ENCODE results near the gene AFTPH.

Gene AFTPH

DNA sequence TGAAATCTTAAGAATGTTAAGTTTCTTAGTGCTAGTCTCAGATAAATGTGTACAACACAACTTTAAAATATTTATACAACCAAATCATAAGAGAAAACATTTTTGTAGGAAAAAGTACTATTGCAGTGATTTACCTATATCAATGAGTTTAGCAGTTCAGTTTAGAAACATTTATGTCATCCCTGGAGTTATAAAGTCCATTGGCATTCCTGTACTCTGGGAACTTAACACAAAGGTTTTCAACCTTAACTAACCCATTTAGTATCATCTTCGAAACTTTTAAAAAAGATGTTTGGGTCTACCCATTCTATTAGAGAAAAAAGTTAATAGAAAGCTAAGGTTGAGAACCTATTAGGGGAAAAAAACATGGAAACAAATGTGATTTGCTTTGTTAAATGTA, 10.9 kb downstream of the AFTPH start:
- Mint-ChIP-seq H3K36me3 (ENCODE audit: insufficient read depth) (peaks cover 5% of the 10 kb centered on the region), H3K4me1 (ENCODE audit: low read depth in 2 of 2) (peaks cover 26 to 60% of the 10 kb centered on the region in 2 donors), H3K4me3 (no peak overlapping the region), H3K27ac (no peak overlapping the region), H3K9me3 (no peaks in the 10 kb centered on the region), H3K27me3 (no peaks in the 10 kb centered on the region)
- no peak for DNase-seq
- ATAC-seq (replicated peaks) = no peak

DNA sequence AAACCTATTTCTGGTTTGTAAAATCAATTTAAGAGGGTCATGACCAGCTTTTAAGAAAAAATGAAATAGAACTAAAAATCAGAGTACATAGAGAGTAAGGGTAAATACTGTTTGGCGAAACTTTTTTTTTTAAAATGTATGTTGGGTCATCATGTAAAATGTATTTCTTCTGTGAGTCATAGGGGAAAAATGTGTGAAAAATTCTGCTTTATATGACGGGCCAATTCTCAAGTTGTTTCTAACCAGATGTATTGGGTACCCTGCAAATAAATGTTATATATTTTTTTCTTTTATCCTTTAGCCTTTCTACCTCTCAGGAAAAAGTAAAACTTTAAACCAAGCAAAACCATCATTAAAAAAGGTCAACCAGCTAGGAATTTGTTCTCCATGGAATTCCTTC, 13.9 kb downstream of the AFTPH start:
- no peak for ATAC-seq (replicated peaks)

DNA sequence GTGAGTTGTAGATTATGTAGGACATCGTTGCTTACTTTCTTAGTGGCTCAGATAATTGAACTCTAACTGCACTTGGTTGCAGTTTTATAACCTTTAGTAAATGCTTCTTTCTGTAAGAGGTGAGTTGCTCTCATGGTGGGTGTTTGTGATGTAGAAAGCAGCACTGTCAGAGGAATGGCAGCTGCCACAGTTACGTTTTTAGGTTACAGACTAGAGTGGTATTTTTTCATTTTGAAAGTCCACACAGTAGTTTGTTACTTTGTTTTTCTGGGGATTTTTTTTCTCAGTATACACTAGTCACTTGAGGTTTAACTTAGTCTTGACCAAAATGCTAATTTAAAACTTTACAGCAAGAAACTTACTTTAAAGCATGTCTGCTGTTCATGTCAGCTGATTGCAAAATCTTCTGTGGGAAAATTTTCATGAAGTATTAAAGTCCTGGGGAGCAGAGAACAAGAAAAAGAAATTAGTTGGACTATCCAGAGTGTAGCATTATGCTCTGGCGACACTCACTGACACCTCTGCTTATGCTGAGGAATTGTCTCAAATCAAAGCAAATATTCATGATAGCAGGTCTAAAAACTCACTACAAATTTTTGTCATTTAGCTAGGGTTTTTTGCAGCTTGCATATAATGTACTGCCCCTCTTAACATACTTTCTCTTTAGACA, 14.8 kb downstream of the AFTPH start:
- DNase-seq = no peak
- Mint-ChIP-seq H3K4me3 (no peak overlapping the region), H3K27ac (no peak overlapping the region), H3K9me3 (no peaks in the 10 kb centered on the region), H3K36me3 (ENCODE audit: insufficient read depth) (peaks cover 3% of the 10 kb centered on the region), H3K4me1 (ENCODE audit: low read depth in 2 of 2) (peaks cover 26 to 69% of the 10 kb centered on the region in 2 donors), H3K27me3 (no peaks in the 10 kb centered on the region)
- no peak for ATAC-seq (replicated peaks)

More for the DNA sequence above, 13.9 kb downstream of the AFTPH start:
- Mint-ChIP-seq H3K4me3 (no peak overlapping the region), H3K9me3 (no peaks in the 10 kb centered on the region), H3K27me3 (no peaks in the 10 kb centered on the region), H3K36me3 (ENCODE audit: insufficient read depth) (peaks cover 4% of the 10 kb centered on the region), H3K27ac (no peak overlapping the region), H3K4me1 (ENCODE audit: low read depth in 2 of 2) (peaks cover 18 to 69% of the 10 kb centered on the region in 2 donors)
- no peak for DNase-seq

DNA sequence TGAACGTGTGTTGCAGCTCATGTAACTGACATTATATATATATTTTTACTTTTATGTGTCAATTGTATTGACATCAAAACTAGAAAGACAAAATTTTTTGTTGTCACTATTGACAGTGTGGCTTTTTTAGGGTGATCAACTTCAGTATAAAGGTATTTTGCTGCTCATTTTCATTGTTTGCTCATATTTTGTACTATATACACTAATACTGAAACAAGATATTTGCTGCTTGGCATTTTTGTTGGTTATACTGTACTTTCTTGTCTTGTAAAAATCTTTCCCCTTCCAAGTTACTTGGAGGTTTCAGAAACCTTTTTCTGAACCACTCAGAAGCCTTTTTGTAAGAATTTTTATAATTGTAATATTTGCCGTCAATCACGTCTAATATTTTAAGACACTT, 16.5 kb downstream of the AFTPH start:
- H3K27ac Mint-ChIP-seq = no peak overlapping the region
- DNase-seq = no peak
- H3K4me1 Mint-ChIP-seq (ENCODE audit: low read depth in 2 of 2) = peaks cover 26 to 64% of the 10 kb centered on the region in 2 donors

DNA sequence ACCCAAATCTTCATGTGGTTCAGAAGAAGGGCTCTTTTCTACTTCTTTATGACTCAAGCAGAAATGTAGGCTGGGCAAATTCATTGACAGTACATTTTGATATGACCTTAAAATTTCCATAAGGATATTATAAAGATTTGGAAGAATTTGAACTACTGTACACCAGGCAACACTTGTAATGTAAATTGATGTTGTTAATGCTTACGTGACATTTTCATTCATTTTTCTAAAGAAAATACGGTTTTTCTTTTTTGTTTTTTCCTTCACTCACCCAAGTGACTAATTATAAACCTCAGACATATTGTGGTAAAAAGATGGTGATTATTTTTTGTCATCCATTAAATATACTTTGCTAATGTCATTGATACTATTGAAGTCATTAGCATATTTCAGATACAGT, 17.4 kb downstream of the AFTPH start:
- Mint-ChIP-seq H3K9me3 (no peaks in the 10 kb centered on the region), H3K27me3 (no peaks in the 10 kb centered on the region), H3K4me1 (ENCODE audit: low read depth in 2 of 2) (peaks cover 22 to 58% of the 10 kb centered on the region in 2 donors), H3K36me3 (ENCODE audit: insufficient read depth) (peaks cover 3% of the 10 kb centered on the region), H3K27ac (peak overlapping the region in 1 of 2 donors; percentile 49), H3K4me3 (no peak overlapping the region)
- no peak for ATAC-seq (replicated peaks)
- no peak for DNase-seq

More for the DNA sequence above, 16.5 kb downstream of the AFTPH start:
- Mint-ChIP-seq H3K4me3 (no peak overlapping the region), H3K36me3 (ENCODE audit: insufficient read depth) (peaks cover 3% of the 10 kb centered on the region), H3K27me3 (no peaks in the 10 kb centered on the region), H3K9me3 (no peaks in the 10 kb centered on the region)
- no peak for ATAC-seq (replicated peaks)

DNA sequence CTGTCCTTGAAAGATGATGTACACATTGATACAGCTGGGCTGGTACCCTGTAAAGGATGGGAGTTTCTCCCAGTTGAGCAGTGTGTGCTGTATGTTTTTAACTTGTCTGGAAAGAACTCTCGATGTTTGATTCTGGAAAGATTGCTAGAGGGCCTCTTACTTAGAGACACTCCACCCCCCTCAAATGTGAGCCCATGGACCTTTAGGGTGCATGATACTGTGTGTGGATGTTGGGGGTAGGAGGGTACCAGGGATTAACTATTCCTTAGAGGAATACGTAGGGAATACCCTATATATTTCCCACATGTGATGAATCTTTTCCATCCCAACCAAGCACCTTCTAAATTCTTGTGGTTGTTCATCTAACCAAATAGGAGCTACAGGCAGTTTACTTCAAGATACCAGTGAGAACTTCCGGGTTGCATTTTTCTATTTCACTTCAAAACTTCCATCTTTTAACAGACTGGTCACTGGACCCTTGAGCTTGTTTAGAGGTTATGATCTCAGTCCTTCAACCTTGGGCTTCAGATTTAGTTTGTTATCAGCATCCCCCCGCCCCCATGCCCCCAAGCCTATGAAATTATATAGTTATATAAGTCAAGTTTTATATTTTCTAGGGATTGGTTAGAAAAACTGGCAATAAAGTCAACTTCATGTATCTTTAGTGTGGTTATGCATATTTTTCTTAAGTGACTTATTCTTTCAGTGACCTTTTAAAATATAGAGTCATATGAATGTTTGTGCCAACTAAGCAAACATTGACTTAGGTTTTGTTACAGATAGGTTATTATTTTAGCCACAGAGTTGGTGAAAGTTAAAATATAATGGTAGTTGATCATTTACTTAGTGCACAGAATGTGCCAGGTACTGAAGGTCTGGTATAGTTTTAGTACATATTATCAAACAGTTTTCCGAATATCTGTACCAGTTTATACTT, 18.2 kb downstream of the AFTPH start:
- Mint-ChIP-seq H3K36me3 (ENCODE audit: insufficient read depth) (no peaks in the 10 kb centered on the region), H3K27ac (peak overlapping the region in 1 of 2 donors; percentile 49), H3K9me3 (no peaks in the 10 kb centered on the region), H3K4me3 (no peak overlapping the region), H3K27me3 (no peaks in the 10 kb centered on the region), H3K4me1 (ENCODE audit: low read depth in 2 of 2) (peaks cover 20 to 54% of the 10 kb centered on the region in 2 donors)
- peak; percentile 14 for ATAC-seq (replicated peaks)
- DNase-seq = no peak

DNA sequence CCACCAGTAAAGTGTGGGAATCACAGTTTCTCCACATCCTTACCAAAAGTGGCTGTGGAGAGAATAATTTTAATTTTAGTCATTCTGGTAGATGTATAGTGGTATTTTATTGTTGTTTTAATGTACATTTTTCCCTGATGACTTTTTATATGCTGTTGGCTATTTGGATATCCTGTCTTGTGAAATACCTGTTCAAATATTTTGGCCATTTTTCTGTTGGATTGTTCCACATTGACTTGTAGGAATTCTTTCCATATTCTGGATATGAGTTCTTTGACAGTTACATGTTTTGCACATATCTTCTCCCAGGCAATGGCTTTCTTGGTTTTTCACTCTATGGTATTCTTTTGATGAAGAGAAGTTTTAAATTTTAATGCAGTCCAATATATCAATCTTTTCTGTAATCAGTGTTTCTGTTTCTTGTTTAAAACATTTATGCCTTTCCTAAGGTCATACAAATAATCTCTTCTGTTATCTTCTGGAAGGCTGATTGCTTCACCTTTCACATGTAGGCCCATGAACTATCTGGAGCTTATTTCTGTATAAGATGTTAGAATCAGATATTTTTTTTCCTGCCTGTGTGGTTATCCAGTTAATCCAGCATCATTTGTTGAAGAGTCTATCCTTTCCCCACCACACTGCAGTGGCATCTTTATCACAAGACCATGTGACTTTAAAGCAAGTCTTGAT, 19.0 kb downstream of the AFTPH start:
- Mint-ChIP-seq H3K27ac (peak overlapping the region in 1 of 2 donors; percentile 57), H3K4me1 (ENCODE audit: low read depth in 2 of 2) (peaks cover 20 to 50% of the 10 kb centered on the region in 2 donors), H3K9me3 (no peaks in the 10 kb centered on the region), H3K27me3 (no peaks in the 10 kb centered on the region), H3K36me3 (ENCODE audit: insufficient read depth) (no peaks in the 10 kb centered on the region), H3K4me3 (no peak overlapping the region)
- DNase-seq (no peak), ATAC-seq (replicated peaks) (no peak)

DNA sequence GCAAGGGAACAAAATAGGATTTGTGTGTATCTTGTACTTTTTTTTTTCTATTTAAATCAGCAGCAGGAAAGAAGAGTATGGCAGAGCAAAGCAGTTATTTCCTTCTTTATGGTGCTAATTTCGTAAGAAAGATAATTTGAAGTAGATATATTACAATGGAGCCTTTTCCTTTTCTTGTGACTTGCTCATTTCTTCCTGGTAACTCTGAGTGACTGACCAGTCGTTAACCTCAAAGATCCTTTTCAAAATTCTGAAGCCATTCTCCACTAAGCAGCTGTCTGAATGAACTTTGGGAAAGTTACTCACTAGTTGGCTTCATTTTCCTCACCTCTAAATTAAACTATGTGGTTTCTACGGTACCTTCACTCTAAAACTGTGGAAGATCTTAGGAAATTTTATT, 24.6 kb downstream of the AFTPH start:
- Mint-ChIP-seq H3K4me1 (ENCODE audit: low read depth in 2 of 2) (peaks cover 11 to 17% of the 10 kb centered on the region in 2 donors), H3K4me3 (no peak overlapping the region), H3K36me3 (ENCODE audit: insufficient read depth) (peaks cover 5% of the 10 kb centered on the region), H3K9me3 (no peaks in the 10 kb centered on the region), H3K27me3 (no peaks in the 10 kb centered on the region), H3K27ac (no peak overlapping the region)
- ATAC-seq (replicated peaks) = no peak
- no peak for DNase-seq

DNA sequence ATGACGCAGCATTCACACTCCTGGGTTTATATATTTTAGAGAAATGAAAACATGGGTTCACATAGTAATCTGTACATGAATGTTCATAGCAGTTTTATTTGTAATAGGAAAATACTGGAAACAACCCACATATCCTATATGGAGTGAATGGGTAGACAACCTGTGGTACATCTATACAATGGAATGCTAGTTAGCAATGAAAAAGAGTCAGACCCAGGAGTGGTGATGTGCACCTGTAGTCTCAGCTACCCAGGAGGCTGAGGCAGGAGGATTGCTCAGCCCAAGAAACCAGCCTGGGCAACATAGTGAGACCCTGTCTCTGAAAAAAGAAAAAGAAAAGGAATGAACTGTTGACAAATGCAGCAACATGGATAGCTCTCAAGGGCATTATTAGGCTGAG, 25.9 kb downstream of the AFTPH start:
- H3K36me3 Mint-ChIP-seq (ENCODE audit: insufficient read depth) = peaks cover 5% of the 10 kb centered on the region
- no peak overlapping the region for H3K4me3 Mint-ChIP-seq
- ATAC-seq (replicated peaks) = no peak

DNA sequence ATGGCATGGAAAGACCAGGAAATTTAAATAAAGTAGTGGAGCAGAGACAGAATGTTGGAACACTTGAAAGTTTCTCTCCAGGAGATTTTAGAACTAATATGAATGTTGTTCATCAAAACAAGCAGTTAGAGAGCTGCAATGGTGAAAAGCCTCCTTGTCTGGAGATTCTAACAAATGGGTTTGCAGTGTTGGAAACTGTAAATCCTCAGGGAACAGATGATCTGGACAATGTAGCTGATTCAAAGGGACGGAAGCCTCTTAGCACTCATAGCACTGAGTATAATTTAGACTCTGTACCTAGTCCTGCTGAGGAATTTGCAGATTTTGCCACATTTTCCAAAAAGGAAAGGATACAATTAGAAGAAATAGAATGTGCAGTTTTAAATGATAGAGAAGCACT, 27.7 kb downstream of the AFTPH start:
- H3K36me3 Mint-ChIP-seq (ENCODE audit: insufficient read depth) = peaks cover 20% of the 10 kb centered on the region
- no peaks in the 10 kb centered on the region for H3K9me3 Mint-ChIP-seq
- no peaks in the 10 kb centered on the region for H3K27me3 Mint-ChIP-seq
- peaks cover 8 to 10% of the 10 kb centered on the region in 2 donors for H3K4me1 Mint-ChIP-seq (ENCODE audit: low read depth in 2 of 2)
- H3K27ac Mint-ChIP-seq = no peak overlapping the region
- ATAC-seq (replicated peaks) (no peak), DNase-seq (no peak)
- H3K4me3 Mint-ChIP-seq = no peak overlapping the region

More for the DNA sequence above, 25.9 kb downstream of the AFTPH start:
- Mint-ChIP-seq H3K27me3 (no peaks in the 10 kb centered on the region), H3K4me1 (ENCODE audit: low read depth in 2 of 2) (peaks cover 6 to 10% of the 10 kb centered on the region in 2 donors), H3K27ac (peak overlapping the region in 1 of 2 donors; percentile 39), H3K9me3 (no peaks in the 10 kb centered on the region)
- no peak for DNase-seq

DNA sequence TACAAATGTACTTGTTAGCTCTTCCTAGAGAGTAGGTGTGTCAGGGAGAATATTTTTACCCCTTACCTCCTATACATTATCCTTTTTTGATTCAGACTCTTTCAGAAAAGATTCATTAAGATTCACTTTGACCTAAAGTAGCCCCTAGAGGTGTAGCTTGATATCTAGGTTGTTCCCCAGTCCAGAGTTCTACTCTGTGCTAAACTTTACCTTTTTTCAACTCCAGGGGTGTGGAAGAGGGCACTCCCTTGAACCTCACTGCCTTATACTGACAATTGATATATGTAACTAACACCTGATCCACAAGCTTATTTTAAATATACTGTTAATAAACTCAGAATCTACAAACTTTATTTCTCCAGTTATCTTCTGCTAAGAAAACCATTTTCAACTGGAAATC, 30.0 kb downstream of the AFTPH start:
- peaks cover 20% of the 10 kb centered on the region for H3K36me3 Mint-ChIP-seq (ENCODE audit: insufficient read depth)
- H3K27me3 Mint-ChIP-seq = no peaks in the 10 kb centered on the region
- H3K27ac Mint-ChIP-seq = peak overlapping the region in 1 of 2 donors; percentile 56
- H3K4me1 Mint-ChIP-seq (ENCODE audit: low read depth in 2 of 2) = peaks cover 8 to 10% of the 10 kb centered on the region in 2 donors
- ATAC-seq (replicated peaks) = no peak
- DNase-seq = no peak
- H3K9me3 Mint-ChIP-seq = no peaks in the 10 kb centered on the region
- no peak overlapping the region for H3K4me3 Mint-ChIP-seq

DNA sequence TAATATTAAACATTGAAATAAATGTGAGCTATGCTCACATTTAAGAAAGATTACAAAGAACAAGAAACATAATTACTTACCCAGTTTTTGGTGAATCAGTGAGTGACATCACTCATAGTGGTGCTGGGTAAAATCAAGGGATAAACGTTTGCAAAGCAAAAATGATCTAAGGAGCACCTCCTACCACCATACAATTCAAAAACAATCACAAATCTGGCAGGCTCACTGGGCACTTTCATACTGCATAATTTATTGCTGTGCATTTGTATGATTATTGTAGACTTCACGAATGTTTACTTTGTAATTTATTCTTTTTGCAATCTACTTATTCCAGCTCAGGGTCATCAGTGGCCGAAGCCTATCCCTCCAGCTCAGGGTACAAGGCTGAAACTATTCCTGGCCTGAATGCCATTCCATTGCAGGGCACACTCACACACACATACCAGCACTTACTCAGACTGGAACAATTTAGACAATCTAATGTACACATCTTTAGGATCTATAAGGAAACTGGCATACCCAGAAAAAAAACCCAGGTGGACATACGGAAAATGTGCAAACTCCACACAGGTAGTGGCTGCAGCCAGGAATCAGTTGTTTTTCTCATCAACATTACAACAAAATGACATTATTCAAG, 34.4 kb downstream of the AFTPH start:
- H3K27me3 Mint-ChIP-seq = no peaks in the 10 kb centered on the region
- H3K27ac Mint-ChIP-seq = peak overlapping the region in 1 of 2 donors; percentile 20
- peaks cover 15% of the 10 kb centered on the region for H3K36me3 Mint-ChIP-seq (ENCODE audit: insufficient read depth)
- peaks cover 2 to 4% of the 10 kb centered on the region in 2 donors for H3K4me1 Mint-ChIP-seq (ENCODE audit: low read depth in 2 of 2)
- ATAC-seq (replicated peaks) (no peak), DNase-seq (no peak)
- H3K4me3 Mint-ChIP-seq = no peak overlapping the region
- H3K9me3 Mint-ChIP-seq = no peaks in the 10 kb centered on the region
